ENCODE results near the gene WDR5. TPM values are rescaled to one million over a fixed set of nuclear protein-coding genes. Genes with fewer than 3 reads are reported as not detected.

Gene WDR5
- total and polyA plus RNA-seq, 10 of the 15 experiments (the other 5 are each of a cell fraction or from before 2014, with no cell fraction given), result 1.4 to 43.7 (median 33.2) TPM

- Histone ChIP-seq H3K79me2 (ENCODE audit: control insufficient read depth, insufficient read depth, low read length) (no peaks in the 10 kb centered on the region), H2AFZ (ENCODE audit: control insufficient read depth, low read depth, low read length) (no peak overlapping the region), H3K36me3 (ENCODE audit: control insufficient read depth in 2 of 2, insufficient read depth in 2 of 2, low read length in 1 of 2) (no peaks in the 10 kb centered on the region), H3K27ac (ENCODE audit: control insufficient read depth, insufficient read depth) (no peak overlapping the region), H4K20me1 (ENCODE audit: control insufficient read depth, insufficient read depth) (no peaks in the 10 kb centered on the region), H3K4me3 (no peak overlapping the region), H3K9me3 (replicated peaks; ENCODE audit: control insufficient read depth, insufficient read depth, low read length) (peaks cover 1% of the 10 kb centered on the region; the same call in 1 of the 3 replicates), H3K4me1 (ENCODE audit: control insufficient read depth, insufficient read depth, low read length) (no peaks in the 10 kb centered on the region), H3K9ac (ENCODE audit: control insufficient read depth, insufficient read depth, low read length) (no peak overlapping the region), H3K4me2 (ENCODE audit: control insufficient read depth, insufficient read depth) (no peak overlapping the region), H3K27me3 (replicated peaks in 1 of 2; ENCODE audit: control insufficient read depth in 2 of 2, insufficient read depth in 2 of 2, low read length in 1 of 2) (peaks cover 0 to 3% of the 10 kb centered on the region in 2 experiments; a peak in 2 of 4 replicates)
- RAD21 ChIA-PET (ENCODE audit: unreplicated experiment), result no interaction called here
- SMC1A ChIA-PET (ENCODE audit: uncharacterized antibody, unreplicated experiment), result no interaction called here
- 62% methylated on average over 19 of the region's 19 CpGs for WGBS (ENCODE audit: insufficient coverage, insufficient replicate concordance, low lambda C conversion rate, missing lambda C conversion rate)
- intact Hi-C loops (cut with micrococcal nuclease; ENCODE audit: unreplicated experiment) (no loop called here), in situ Hi-C loops (cut with MboI) (no loop called here)
- no TSS peak for BruUV-seq (replicated peaks)
- FAIRE-seq (no peak), ATAC-seq (no peak), DNase-seq (ENCODE audit: low read depth, low spot score) (no peak)
- CTCF ChIA-PET, result no interaction called here
- no peak for TF ChIP-seq SIX5 (IDR thresholded peaks at IDR 0.05; ENCODE audit: low read depth, low read length, severe bottlenecking)
- POLR2A ChIA-PET, result no interaction called here
Observed at GRCh38 chr9:134208310-134208841, 72.5 kb downstream of the WDR5 start.

DNA sequence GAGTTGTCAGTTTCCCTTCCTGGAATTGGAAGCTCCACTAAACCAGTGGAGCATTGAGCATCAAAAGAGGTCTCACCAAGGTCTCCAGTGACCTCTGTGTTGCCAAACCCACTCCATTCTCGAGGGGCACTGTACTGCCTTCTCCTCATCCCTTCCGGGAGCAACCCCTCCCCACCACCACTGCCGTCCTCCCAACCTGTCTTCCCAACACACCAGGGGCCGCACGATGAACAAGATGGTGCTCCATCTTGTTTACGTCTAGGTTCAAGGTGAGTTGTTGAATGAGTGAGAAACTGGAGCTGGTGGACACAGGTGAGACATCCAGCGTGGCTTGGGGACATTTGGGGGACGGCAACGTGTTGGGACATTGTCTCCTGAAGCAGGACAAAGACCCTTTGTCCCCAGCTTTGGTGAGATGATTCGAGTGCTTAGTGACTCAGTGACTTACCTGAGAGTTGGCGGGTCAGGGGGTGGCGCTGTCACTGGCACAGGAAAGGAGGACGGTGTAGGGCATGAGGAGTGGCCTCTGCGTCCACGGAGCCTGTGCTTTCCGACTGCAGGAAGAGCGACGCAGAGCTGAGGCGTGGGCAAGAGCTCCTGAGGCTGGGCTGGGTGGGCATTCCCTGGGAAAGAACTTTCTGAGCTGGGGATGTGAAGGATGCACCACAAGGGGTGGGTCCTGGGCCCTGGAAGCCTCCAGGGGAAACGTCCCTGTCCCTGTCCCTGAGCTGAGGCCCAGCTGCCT lies 73.3 kb downstream of the WDR5 start:
- in situ Hi-C loops (cut with MboI) (no loop called here), intact Hi-C loops (cut with micrococcal nuclease; ENCODE audit: unreplicated experiment) (no loop called here)
- no peaks in the 10 kb centered on the region for H3K4me1 ChIP-seq (ENCODE audit: control insufficient read depth, insufficient read depth, low read length)
- ATAC-seq (no peak), DNase-seq (ENCODE audit: low read depth, low spot score) (no peak), FAIRE-seq (no peak)
- H4K20me1 ChIP-seq (ENCODE audit: control insufficient read depth, insufficient read depth), result no peaks in the 10 kb centered on the region
- H3K27me3 ChIP-seq (replicated peaks in 1 of 2; ENCODE audit: control insufficient read depth in 2 of 2, insufficient read depth in 2 of 2, low read length in 1 of 2), result peaks cover 0 to 1% of the 10 kb centered on the region in 2 experiments; a peak in 2 of 4 replicates
- ChIA-PET SMC1A (ENCODE audit: uncharacterized antibody, unreplicated experiment) (no interaction called here), CTCF (no interaction called here), RAD21 (ENCODE audit: unreplicated experiment) (no interaction called here), POLR2A (no interaction called here)
- no TSS peak for BruUV-seq (replicated peaks)
- H3K4me2 ChIP-seq (ENCODE audit: control insufficient read depth, insufficient read depth), result no peak overlapping the region
- no peaks in the 10 kb centered on the region for H3K36me3 ChIP-seq (ENCODE audit: control insufficient read depth in 2 of 2, insufficient read depth in 2 of 2, low read length in 1 of 2)
- H2AFZ ChIP-seq (ENCODE audit: control insufficient read depth, low read depth, low read length), result no peak overlapping the region
- TF ChIP-seq ZNF207 (IDR thresholded peaks at IDR 0.05; ENCODE audit: borderline replicate concordance) (no peak), TCF12 (IDR thresholded peaks at IDR 0.05; ENCODE audit: low read depth, low read length) (no peak), FOXK2 (IDR thresholded peaks at IDR 0.05) (no peak), PKNOX1 (IDR thresholded peaks at IDR 0.05) (no peak), STAT1 (conservative IDR thresholded peaks at IDR 0.05) (no peak), NR2F1 (conservative IDR thresholded peaks at IDR 0.05) (no peak)
- TF ChIP-seq, protein P1, sequence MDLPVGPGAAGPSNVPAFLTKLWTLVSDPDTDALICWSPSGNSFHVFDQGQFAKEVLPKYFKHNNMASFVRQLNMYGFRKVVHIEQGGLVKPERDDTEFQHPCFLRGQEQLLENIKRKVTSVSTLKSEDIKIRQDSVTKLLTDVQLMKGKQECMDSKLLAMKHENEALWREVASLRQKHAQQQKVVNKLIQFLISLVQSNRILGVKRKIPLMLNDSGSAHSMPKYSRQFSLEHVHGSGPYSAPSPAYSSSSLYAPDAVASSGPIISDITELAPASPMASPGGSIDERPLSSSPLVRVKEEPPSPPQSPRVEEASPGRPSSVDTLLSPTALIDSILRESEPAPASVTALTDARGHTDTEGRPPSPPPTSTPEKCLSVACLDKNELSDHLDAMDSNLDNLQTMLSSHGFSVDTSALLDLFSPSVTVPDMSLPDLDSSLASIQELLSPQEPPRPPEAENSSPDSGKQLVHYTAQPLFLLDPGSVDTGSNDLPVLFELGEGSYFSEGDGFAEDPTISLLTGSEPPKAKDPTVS (IDR thresholded peaks at IDR 0.05; ENCODE audit: low read depth, low read length), result no peak
- TF ChIP-seq, protein P2, sequence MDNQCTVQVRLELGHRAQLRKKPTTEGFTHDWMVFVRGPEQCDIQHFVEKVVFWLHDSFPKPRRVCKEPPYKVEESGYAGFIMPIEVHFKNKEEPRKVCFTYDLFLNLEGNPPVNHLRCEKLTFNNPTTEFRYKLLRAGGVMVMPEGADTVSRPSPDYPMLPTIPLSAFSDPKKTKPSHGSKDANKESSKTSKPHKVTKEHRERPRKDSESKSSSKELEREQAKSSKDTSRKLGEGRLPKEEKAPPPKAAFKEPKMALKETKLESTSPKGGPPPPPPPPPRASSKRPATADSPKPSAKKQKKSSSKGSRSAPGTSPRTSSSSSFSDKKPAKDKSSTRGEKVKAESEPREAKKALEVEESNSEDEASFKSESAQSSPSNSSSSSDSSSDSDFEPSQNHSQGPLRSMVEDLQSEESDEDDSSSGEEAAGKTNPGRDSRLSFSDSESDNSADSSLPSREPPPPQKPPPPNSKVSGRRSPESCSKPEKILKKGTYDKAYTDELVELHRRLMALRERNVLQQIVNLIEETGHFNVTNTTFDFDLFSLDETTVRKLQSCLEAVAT (IDR thresholded peaks at IDR 0.05), result no peak
- no peak overlapping the region for H3K4me3 ChIP-seq
- 35% methylated on average over 20 of the region's 20 CpGs for WGBS (ENCODE audit: insufficient coverage, insufficient replicate concordance, low lambda C conversion rate, missing lambda C conversion rate)
- H3K27ac ChIP-seq (ENCODE audit: control insufficient read depth, insufficient read depth), result no peak overlapping the region
- no peak overlapping the region for H3K9ac ChIP-seq (ENCODE audit: control insufficient read depth, insufficient read depth, low read length)
- peaks cover 1% of the 10 kb centered on the region; the same call in 1 of the 3 replicates for H3K9me3 ChIP-seq (replicated peaks; ENCODE audit: control insufficient read depth, insufficient read depth, low read length)
- H3K79me2 ChIP-seq (ENCODE audit: control insufficient read depth, insufficient read depth, low read length), result no peaks in the 10 kb centered on the region

All from GM12878 (cell line).